ENCODE results near the gene FKBP15.
"Not testable (repeated sequence)": the region's sequence is repeated elsewhere in the genome, so short reads cannot be mapped to it uniquely, and the experiment has no call there.

The FKBP15 gene

DNA sequence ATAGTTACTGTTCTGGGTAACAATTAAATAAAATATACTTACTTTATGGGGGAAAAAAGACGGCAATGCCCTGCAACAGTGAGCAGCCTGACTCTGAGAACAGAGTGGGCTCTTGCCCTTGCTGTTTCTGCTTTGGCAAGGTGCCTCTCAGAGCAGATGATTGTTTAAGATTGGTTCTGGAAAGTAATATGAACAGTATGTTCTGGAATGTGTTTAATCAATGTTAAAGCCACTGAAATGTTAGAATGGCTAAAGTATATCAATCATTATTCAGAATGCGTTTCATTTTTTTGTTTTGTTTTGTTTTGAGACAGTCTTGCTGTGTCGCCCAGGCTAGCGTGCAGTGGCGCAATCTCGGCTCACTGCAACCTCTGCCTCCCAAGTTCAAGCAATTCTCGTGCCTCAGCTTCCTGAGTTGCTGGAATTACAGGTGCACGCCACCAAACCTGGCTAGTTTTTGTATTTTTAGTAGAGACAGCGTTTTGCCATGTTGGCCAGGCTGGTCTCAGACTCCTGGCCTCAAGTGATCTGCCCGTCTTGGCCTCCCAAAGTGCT, 14.7 kb upstream of the FKBP15 start:
- DNase-seq (ENCODE audit: low spot score), result not testable (repeated sequence)

DNA sequence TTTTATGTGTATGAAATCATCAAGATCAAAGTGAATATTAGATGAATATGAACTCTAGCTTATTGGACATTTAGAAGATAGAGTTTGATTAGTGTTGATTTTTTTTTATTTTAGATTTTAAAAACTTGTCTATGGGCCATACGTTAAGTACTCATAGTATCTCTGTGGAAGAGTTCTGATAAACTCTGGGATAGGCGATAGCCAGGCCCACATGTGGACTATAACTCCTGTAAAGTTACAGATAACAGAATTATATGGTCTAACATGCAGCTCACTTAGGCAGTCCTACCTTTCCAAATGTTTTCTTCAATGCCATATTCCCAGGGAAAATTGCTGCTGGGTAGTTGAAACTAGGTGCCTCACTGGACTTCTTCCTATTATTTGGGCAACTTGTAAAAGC, 10.6 kb upstream of the FKBP15 start:
- no peak for DNase-seq (ENCODE audit: low spot score)

DNA sequence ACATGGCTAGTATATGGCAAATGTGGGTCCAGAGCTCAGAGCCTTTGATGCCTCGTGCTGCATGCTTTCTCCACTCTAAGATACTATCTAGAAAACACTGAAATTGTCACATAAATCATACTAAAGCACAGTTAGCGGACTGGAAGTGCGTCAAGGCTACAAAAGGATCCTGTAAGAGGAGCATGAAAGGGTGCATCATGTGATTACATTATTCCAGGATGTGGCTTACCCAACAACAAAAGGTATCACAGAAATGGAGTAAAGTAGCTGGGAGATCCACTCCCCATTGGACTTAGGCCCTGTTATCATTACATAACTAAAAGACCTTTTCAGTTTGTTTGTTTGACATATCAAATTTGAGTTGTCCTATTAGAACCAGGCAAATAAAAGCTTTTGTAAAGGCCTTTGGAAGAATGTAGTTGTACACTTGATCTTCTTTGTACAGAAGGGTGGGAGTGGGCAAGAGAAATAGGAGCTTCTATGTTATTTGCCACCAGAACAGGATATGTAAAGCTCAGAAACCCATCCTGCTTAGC, 7.1 kb upstream of the FKBP15 start:
- peak; percentile 95 for DNase-seq (ENCODE audit: low spot score)

DNA sequence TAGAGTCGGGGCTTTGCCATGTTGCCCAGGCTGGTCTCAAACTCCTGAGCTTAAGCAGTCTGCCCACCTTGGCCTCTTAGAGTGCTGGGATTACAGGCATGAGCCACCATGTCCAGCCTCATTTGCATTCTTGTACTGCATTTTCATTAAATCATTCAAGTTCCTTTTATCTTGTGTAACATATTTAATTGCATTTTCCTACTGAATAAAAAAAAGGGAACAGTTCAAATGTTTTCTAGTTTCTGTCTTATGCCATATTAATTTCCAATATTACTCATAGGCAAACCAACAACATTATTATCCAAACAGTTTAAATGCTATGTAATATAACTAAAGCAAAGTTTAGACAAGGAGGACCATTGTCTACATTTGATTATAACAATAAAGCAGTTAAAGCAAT, 6.4 kb upstream of the FKBP15 start:
- DNase-seq (ENCODE audit: low spot score), result peak; percentile 13

DNA sequence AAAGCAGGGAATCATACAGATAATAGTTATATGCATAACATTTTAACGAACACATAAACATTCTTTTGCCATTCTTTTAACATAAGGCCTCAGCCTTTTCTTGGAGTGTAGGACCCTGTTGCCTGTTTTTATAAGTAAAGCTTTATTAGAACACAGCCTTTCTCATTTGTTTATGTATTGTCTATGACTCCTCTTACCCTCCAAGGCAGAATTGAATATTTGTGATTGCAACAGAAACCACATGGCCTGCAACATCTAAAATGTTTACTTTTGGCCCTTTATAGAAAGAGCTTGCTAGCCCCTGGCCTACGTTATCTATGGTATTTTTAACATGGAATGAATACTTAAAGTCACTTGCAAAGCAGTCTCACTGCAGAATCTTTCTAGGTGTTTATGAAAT, 2.9 kb upstream of the FKBP15 start:
- no peak for DNase-seq (ENCODE audit: low spot score)

DNA sequence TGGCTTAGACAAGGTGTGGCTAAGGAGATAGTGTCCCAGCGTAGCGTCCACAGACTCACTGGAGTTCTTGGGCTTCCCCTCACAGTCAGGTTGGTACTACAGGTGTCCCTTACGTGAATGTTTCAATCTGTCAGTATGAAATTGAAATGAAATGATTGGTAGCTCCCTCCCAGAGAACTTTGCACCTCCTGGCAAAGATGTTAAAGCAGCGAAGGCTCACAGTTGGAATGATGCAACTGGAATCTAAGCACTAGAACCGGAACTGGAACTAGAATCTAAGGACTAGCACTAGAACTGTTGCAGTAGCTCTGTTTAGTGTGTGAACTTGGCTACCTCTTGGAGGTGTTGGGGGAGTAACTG, 1.4 kb upstream of the FKBP15 start:
- no peak for DNase-seq (ENCODE audit: low spot score)

DNA sequence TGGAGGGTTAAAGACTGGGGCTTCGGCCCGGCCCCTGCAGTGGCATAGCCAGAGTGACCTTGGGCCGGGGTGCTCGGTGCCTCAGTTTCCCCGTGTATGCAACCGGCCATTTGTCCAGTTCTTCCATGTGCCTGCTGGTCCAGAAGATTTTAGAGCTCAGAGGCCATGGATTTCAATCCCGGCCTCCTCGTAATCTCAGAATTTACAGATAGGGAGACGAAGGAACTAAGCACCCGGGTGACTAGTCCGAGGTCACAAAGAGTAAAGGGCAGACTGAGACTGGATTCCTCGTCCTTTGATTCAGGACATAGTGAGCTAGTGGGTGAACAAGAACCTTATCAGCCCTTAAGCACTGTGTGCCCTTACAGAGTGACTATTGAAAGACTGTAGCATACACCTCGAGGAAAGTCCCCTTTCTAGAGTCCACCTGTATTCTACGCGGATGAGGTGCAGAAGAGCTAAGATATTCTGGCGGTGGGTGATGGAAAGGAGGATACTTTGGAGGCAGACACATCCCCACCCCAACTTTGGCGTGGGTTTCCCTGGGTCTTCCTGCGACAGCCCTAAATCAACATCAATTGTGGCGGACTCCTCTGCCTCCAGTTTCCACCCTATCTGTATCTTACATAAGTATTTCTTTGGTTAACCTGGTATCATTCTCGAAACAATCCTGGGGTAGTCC, 864 bp upstream of the FKBP15 start:
- DNase-seq (ENCODE audit: low spot score), result peak; percentile 20

DNA sequence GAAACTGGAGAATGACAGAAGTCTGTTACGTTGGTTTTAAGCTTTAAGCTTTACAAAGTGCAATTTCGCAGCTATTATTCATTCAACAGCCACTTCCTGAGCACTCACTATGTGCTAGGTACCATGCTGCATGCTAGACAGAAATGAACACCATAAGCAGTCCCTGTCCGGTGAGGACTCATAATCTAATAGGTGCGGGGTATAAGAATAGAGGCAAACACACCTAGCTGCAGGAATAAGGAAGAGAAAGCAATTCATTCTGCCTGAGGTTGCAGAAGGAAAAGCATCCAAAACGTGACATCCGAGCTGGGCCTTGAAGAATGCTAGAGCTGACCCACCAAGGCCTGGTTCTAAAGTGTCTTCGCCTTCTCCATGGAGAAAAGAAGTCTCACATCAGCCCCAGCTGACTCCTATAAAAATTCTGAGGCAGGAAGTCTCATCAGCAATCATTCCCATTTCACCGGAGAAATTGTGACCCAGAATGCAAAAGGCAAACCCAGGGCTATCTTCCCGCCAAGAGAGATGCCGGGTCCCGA, 542 bp downstream of the FKBP15 start:
- DNase-seq (ENCODE audit: low spot score), result no peak

DNA sequence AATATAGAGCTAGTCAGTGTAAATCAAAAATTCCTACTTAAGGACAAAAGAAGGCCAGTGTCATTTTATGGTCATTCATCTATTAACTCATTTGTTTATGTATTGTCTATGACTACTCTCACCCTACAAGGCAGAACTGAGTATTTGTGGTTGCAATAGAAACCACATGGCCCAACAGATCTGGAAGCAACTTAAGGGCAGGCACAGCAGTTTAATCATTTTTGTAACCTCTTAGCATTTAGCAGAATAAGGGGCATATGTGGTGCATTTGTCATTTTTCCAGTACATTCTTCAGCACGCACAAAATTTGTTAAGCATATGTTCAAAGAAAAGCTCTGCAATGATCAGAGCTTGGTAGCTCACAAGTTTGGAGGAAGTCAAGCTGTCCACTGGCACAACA, 1.1 kb downstream of the FKBP15 start:
- no peak for DNase-seq (ENCODE audit: low spot score)

DNA sequence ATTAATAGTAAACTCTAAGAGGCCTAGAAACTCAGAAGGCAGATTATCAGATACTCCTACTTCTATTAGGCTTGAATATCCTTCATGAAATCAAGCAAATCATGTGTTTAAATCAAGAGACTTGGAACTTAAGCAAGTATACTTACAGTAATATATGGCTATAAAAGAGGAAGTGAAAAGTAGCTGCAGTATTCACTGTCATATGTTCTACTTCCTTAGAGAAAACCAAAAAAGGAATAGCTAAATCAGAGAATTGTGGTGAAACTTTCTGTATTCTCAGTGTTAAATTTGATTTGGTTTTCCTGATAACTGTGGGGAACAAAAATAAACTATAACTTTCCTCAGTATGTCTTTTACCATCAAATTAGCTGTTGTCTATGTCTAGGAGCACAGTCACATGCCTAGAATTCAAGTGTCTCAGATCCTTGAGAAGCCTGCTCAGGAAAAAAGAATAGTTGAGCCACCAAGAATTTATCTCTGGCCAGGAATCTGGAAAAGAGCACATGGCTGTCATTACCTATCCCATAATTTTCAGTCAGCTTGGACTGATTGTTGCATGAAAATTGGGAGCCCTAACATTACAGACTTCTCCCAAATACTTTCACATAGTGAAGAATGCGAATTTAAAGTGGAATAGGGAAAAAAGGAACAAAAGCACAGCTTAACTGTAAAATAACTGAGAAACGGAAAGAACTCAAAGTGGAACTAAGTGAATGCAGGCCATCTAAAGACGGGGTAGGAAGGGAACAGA, 1.7 kb downstream of the FKBP15 start:
- no peak for DNase-seq (ENCODE audit: low spot score)

DNA sequence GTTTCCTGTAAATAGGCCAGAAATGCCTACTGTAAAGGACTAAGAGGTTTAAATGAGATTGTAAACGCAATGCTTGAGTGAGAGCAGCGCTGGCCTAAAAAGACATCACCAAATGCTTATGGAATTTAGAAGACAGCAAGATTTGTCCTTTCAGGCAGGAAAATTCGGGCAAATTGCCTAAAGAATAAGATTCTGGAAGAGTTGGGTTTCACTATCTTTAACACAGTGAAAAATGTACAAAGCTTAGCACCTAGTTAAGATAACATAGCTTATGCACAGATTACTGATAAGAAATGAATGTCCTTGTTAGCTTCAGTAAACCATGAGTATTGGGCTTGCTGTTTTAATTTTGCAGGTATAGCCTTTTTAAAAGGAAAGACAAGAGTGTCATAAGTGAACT, 4.7 kb downstream of the FKBP15 start:
- no peak for DNase-seq (ENCODE audit: low spot score)

DNA sequence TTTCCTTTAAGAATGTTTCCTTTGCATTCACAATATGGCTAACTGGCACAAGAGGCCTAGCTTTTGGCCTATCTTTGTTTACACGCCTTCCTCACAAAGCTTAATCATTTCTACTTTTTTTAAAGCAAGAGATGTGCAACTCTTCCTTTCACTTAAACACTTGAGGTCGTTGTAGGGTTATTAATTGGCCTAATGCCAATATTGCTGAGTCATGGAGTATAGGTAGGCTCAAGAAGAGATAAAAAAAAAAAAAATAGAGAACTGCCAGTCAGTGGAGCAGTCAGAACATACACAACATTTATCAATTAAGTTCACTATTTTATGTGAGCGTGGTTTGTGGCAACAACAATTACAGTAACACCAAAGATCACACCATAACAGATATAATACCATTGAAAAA, 5.9 kb downstream of the FKBP15 start:
- DNase-seq (ENCODE audit: low spot score), result no peak

DNA sequence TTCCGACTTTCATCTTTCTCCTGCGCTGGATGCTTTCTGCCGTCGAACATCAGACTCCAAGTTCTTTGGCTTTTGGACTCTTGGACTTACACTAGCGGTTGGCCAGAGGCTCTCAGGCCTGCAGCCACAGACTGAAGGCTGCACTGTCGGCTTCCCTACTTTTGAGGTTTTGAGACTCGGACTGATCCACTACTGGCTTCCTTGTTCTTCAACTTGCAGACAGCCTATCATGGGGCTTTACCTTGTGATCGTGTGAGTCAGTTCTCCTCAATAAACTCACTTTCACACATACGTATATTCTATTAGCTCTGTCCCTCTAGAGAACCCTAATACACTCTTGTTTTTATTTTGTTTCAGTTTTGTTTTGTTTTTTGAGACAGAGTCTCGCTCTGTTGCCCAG, 10.3 kb downstream of the FKBP15 start:
- no peak for DNase-seq (ENCODE audit: low spot score)

DNA sequence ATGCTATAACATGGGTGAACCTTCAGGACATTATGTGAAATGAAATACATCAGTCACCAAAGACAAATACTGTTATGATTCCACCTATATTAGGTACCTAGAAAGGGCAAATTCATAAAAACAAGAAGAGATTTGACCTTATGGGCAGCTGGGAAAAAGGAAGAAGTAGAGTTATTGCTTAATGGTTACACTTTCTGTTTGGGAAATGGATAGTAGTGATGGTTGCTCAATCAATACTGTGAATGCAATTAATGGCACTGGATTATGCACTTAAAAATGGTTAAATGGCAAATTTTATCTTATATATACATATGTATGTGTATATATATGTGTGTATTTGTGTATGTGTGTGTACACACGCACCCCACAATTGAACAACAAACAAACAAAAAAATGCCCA, 15.2 kb downstream of the FKBP15 start:
- DNase-seq (ENCODE audit: low spot score), result no peak

DNA sequence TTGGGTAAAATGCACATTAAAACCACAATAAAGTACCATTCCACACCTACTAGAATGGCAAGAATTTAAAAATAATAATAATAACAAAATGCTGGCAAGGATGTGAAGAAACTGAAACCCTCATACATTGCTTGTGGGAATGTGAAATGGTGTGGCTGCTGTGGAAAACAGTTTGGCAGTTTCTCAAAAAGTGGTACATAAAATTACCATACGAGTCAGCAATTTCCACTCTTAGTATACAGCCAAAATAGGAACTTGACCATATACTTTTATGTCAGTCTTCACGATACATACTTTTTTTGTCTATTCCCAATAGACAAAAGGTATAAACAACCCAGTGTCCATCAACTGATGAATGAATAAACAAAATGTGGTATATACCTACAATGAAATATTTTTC, 15.6 kb downstream of the FKBP15 start:
- DNase-seq (ENCODE audit: low spot score), result no peak

DNA sequence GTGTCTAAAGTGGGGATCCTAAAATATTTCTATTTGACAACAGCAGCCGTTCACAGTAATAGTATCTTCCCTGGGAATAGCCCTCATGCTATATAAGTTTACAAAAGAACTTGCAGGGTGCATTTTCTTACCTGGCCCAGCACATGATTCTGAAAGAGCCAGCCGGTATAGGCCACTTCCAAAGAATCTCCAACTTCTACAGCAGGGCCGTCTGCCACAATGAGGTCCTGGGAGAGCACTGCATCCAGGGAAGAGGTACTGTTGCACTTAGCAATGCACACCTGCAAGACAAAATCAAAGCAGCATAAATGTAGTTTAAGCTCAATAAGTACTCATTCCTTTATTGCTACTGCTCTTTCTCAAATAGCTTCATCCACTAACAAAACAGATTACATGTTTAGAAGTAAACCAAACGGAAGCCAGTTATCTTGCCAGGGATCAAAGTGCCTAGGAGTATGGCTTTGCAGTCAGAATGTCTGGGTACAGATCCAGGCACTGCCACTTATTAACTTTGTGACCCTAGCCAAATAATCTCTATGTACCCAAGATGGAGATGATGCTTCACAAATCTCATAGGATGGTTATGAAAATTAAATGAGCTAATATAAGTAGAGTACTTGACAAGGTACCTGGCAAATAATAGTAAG, 21.3 kb downstream of the FKBP15 start:
- no peak for DNase-seq (ENCODE audit: low spot score)

DNA sequence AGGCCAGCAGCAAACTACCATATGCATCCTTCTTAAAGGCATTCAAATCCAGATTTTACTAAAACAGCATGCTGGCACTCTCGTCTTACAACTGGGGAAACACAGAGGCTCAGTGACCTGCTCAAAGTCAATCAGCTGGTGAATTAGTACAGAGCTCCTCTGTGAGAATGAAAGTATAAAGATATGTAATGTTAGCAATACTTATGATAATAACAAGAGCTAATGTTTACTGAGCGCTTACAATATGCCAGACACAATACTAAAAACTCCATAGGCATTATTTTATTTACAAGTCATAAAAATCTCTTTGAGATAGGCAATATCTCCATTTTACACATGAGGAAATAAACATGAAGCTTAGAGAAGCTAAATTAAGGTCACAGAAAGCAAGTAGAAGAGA, 28.6 kb downstream of the FKBP15 start:
- no peak for DNase-seq (ENCODE audit: low spot score)

DNA sequence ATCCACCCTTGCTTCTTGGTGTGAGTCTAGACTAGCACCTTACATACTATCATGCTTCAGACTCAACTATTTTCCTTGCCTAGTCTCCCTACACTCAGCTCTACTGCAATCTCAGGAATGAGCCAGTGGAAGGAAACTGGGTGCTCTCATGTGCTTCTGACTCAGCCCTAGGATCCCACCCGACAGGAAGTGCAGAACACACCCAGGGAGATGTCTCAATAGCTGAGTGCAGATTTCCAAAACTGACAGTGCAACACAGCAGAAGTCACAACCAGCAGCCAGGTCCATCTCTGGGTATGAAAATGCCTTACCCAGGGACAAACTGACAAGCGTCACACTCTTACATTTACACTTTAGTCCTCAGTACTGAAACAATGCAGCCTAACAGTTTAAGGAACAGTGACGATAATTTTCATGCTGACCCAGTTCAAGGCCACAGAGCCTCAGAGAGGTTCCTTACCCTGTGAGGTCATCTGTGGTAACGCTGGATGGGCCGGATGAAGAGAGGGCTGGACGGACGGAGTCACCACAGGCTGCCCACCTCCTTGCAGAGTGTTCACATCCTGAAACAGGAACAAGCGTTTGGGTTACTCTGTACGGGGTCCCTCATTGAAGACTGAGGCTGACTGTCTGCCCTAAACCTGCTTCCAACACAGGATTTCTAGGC, 33.0 kb downstream of the FKBP15 start:
- DNase-seq (ENCODE audit: low spot score), result peak; percentile 89

DNA sequence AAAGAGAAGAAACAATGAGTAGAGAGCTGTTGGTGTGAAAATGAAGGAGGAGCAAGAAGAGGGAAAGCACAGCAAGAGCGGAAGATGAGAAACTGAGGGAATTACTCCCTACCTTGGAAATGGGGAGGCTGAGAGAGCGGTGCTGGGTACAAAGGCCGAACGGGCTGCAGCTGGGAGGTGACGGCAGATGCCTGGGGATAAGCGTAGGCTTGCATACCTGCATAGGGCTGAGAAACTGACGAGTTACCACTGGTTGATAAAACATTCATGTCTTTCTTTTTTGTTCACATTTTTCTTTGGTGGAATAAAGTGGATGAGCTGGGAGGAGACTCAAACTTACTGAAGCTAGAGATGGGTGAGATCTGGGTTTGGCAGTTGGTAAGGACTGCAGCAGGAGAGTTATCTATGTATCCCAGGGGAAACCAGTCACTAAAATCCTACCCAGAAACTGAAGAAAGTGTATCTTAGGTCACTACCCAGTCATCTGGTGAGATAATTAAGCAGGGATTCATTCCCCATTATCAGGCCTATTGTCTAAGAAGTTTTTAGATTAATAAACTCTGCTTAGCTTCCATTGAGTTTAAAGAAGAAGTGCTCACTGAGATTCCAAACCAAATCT, 34.8 kb downstream of the FKBP15 start:
- no peak for DNase-seq (ENCODE audit: low spot score)

DNA sequence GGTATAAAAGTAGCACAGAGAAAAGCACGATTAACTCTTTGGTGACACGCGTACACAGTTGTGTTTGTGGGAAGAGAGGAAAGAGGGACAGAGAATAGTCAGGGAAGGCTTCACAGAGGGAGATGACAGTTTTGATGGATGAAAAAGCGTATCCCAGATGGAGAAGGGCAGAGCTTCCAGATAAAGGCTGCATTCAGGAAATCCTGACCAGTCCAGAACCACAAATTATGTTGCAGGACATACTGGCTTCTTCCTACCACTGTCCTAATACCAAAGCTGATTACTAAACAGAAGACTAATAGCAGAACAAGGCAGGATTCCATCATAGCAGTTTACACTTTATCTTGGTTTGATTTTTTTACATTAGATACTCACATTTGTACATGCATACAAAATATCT, 35.8 kb downstream of the FKBP15 start:
- peak; percentile 51 for DNase-seq (ENCODE audit: low spot score)

DNA sequence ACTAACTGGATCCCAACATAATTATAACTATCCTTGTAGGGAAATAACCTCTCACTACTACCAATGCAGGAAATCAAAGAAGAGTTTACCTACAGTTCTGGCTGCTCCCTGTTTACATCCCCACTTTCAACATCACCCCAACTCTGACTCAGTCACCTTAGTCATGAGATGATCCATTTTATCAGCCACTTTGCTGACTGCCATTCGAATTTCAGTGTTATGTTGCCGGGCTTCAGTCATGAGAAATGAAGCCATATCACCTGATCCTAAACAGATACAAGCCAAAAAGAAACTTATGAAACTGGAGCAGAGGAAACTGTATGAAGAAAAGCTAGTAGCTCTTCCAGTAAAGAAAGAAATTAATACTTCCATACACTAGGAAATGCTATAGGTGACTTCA, 36.5 kb downstream of the FKBP15 start:
- DNase-seq (ENCODE audit: low spot score), result no peak

All from COLO829 (cell line).